ENCODE measurements around the gene RMP24.

The RMP24 gene

GRCh38 chr18:36006997-36007396 is 34.5 kb downstream of the RMP24 start (continued):
- TF ChIP-seq GRHL2 (CRISPR knock-in tag; IDR thresholded peaks at IDR 0.05; ENCODE audit: insufficient replicate concordance, severe bottlenecking) (no peak), NR2C2 (CRISPR knock-in tag; IDR thresholded peaks at IDR 0.05) (no peak)
- TF ChIP-seq, protein P1, sequence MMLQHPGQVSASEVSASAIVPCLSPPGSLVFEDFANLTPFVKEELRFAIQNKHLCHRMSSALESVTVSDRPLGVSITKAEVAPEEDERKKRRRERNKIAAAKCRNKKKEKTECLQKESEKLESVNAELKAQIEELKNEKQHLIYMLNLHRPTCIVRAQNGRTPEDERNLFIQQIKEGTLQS (CRISPR knock-in tag; conservative IDR thresholded peaks at IDR 0.05), result no peak

GRCh38 chr18:36009214-36009613 is 36.7 kb downstream of the RMP24 start:
- ChIA-PET POLR2A (no interaction called here), CTCF (no interaction called here)
- DNase-seq (ENCODE audit: low spot score), result no peak
- Mint-ChIP-seq H3K27me3 (ENCODE audit: low read depth) (no peaks in the 10 kb centered on the region), H3K9me3 (peaks cover 3% of the 10 kb centered on the region; the same call in 1 of the 2 replicates), H3K27ac (no peak overlapping the region), H3K4me1 (peaks cover 2% of the 10 kb centered on the region; the same call in 1 of the 2 replicates), H3K4me3 (no peak overlapping the region), H3K36me3 (no peaks in the 10 kb centered on the region)
- TF ChIP-seq, protein P2, sequence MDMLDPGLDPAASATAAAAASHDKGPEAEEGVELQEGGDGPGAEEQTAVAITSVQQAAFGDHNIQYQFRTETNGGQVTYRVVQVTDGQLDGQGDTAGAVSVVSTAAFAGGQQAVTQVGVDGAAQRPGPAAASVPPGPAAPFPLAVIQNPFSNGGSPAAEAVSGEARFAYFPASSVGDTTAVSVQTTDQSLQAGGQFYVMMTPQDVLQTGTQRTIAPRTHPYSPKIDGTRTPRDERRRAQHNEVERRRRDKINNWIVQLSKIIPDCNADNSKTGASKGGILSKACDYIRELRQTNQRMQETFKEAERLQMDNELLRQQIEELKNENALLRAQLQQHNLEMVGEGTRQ (CRISPR knock-in tag; IDR thresholded peaks at IDR 0.05), result no peak
- TF ChIP-seq FOXJ3 (CRISPR knock-in tag; IDR thresholded peaks at IDR 0.05; ENCODE audit: borderline replicate concordance) (no peak), PRDM15 (CRISPR knock-in tag; IDR thresholded peaks at IDR 0.05) (no peak), SMAD3 (CRISPR knock-in tag; IDR thresholded peaks at IDR 0.05; ENCODE audit: borderline replicate concordance) (no peak)
- peak; percentile 69 for ATAC-seq

GRCh38 chr18:36012891-36013290 is 40.4 kb downstream of the RMP24 start:
- Mint-ChIP-seq H3K4me1 (peaks cover 7% of the 10 kb centered on the region), H3K36me3 (no peaks in the 10 kb centered on the region), H3K27me3 (ENCODE audit: low read depth) (no peaks in the 10 kb centered on the region), H3K27ac (peak overlapping the region; percentile 6), H3K4me3 (no peak overlapping the region), H3K9me3 (peaks cover 3% of the 10 kb centered on the region; the same call in 1 of the 2 replicates)
- TF ChIP-seq FOXK1 (CRISPR knock-in tag; IDR thresholded peaks at IDR 0.05), result no peak
- no peak for TF ChIP-seq ZBTB43 (CRISPR knock-in tag; IDR thresholded peaks at IDR 0.05)
- TF ChIP-seq, protein P3, sequence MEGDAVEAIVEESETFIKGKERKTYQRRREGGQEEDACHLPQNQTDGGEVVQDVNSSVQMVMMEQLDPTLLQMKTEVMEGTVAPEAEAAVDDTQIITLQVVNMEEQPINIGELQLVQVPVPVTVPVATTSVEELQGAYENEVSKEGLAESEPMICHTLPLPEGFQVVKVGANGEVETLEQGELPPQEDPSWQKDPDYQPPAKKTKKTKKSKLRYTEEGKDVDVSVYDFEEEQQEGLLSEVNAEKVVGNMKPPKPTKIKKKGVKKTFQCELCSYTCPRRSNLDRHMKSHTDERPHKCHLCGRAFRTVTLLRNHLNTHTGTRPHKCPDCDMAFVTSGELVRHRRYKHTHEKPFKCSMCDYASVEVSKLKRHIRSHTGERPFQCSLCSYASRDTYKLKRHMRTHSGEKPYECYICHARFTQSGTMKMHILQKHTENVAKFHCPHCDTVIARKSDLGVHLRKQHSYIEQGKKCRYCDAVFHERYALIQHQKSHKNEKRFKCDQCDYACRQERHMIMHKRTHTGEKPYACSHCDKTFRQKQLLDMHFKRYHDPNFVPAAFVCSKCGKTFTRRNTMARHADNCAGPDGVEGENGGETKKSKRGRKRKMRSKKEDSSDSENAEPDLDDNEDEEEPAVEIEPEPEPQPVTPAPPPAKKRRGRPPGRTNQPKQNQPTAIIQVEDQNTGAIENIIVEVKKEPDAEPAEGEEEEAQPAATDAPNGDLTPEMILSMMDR (IDR thresholded peaks at IDR 0.05), result no peak
- no peak for TF ChIP-seq FOXJ3 (CRISPR knock-in tag; IDR thresholded peaks at IDR 0.05; ENCODE audit: borderline replicate concordance)
- TF ChIP-seq AR (CRISPR knock-in tag; IDR thresholded peaks at IDR 0.05), result no peak
- TF ChIP-seq NR2C2 (CRISPR knock-in tag; IDR thresholded peaks at IDR 0.05), result no peak
- TF ChIP-seq SOX15 (CRISPR knock-in tag; IDR thresholded peaks at IDR 0.05), result no peak
- TF ChIP-seq NR3C1 (CRISPR knock-in tag; conservative IDR thresholded peaks at IDR 0.05; ENCODE audit: low read depth), result no peak
- TF ChIP-seq SMAD3 (CRISPR knock-in tag; IDR thresholded peaks at IDR 0.05; ENCODE audit: borderline replicate concordance), result no peak
- TF ChIP-seq GRHL2 (CRISPR knock-in tag; IDR thresholded peaks at IDR 0.05; ENCODE audit: insufficient replicate concordance, severe bottlenecking), result no peak
- TF ChIP-seq NFATC4 (CRISPR knock-in tag; IDR thresholded peaks at IDR 0.05), result no peak
- TF ChIP-seq NR1H2 (CRISPR knock-in tag; IDR thresholded peaks at IDR 0.05), result no peak
- POLR2A ChIA-PET, result no interaction called here
- CTCF ChIA-PET, result no interaction called here
- ATAC-seq, result no peak
- DNase-seq (ENCODE audit: low spot score), result no peak

Measured in WTC11 (cell line).